Liver (tissue), 9 donors: ENCODE data around the gene UTP15. TPM values are rescaled to one million over a fixed set of nuclear protein-coding genes. Genes with fewer than 3 reads are reported as not detected.

ENCODE experiments used
- DNase-seq: peaks from one replicate; pipeline ENCODE4 v3.0.0-alpha.2; 2017; ENCODE audit warnings: low spot score
- H3K27ac ChIP-seq, 2 donors: one replicate each; pipeline ENCODE4 v1.7.0; 2013; ENCODE audit warnings: inconsistent platforms in 2 of 2, low read length in 2 of 2, control low read depth in 1 of 2, low read depth in 1 of 2, mild to moderate bottlenecking in 1 of 2
- H3K27me3 ChIP-seq, 4 donors: one replicate each; pipeline versions ENCODE4 v1.6.1 to v1.7.0; 2013; ENCODE audit warnings: low read length in 3 of 4, inconsistent platforms in 1 of 4, mild to moderate bottlenecking in 1 of 4, moderate library complexity in 1 of 4; ENCODE audit not compliant: control insufficient read depth in 4 of 4, insufficient read depth in 4 of 4
- H3K36me3 ChIP-seq, 4 donors: one replicate each; pipeline versions ENCODE4 v1.6.1 to v1.7.0; 2013; ENCODE audit warnings: low read length in 3 of 4, mild to moderate bottlenecking in 3 of 4, low read depth in 1 of 4, moderate library complexity in 1 of 4; ENCODE audit not compliant: control insufficient read depth in 4 of 4, insufficient read depth in 3 of 4
- H3K4me1 ChIP-seq, 4 donors: one replicate each; pipeline versions ENCODE4 v1.6.1 to v1.7.0; 2013; ENCODE audit warnings: low read length in 3 of 4, mild to moderate bottlenecking in 3 of 4, moderate library complexity in 1 of 4; ENCODE audit not compliant: control insufficient read depth in 4 of 4, insufficient read depth in 4 of 4
- H3K4me3 ChIP-seq, 3 donors: one replicate each; pipeline versions ENCODE4 v1.6.1 to v1.7.0; 2013; ENCODE audit warnings: low read length in 3 of 3, control low read depth in 1 of 3, low read depth in 1 of 3, mild to moderate bottlenecking in 1 of 3
- H3K9ac ChIP-seq, 2 donors: one replicate each; pipeline ENCODE4 v1.7.0; 2013; ENCODE audit warnings: low read length in 2 of 2, mild to moderate bottlenecking in 2 of 2, moderate library complexity in 2 of 2, control low read depth in 1 of 2, low read depth in 1 of 2
- H3K9me3 ChIP-seq, 4 donors: one replicate each; pipeline versions ENCODE4 v1.6.1 to v1.7.0; 2013; ENCODE audit warnings: low read length in 3 of 4; ENCODE audit not compliant: control insufficient read depth in 4 of 4
- ATF3 ChIP-seq: IDR thresholded peaks from 2 replicates; pipeline ENCODE4 v1.6.1; 2016; ENCODE audit warnings: antibody characterized with exemption
- CTCF ChIP-seq: fragments of 150-350 bp; IDR thresholded peaks from 2 replicates; pipeline ENCODE4 v1.5.1; 2017; ENCODE audit warnings: improper control_type of control experiment, low read depth, low read length; ENCODE audit not compliant: missing input control
- EGR1 ChIP-seq, 2 donors: IDR thresholded peaks; 2 replicates each; pipeline ENCODE4 v1.6.1; 2016 to 2018; ENCODE audit warnings: antibody characterized with exemption in 2 of 2, low read depth in 2 of 2
- FOXA1 ChIP-seq: IDR thresholded peaks from 2 replicates; pipeline ENCODE4 v1.6.1; 2016; ENCODE audit warnings: antibody characterized with exemption
- FOXA2 ChIP-seq: IDR thresholded peaks from 2 replicates; pipeline ENCODE4 v1.6.1; 2016; ENCODE audit warnings: antibody characterized with exemption
- GABPA ChIP-seq, 2 donors: IDR thresholded peaks in 1 of 2; conservative IDR thresholded peaks in 1 of 2; 2 replicates each; pipeline ENCODE4 v1.6.1; 2016; ENCODE audit warnings: antibody characterized with exemption in 2 of 2, mild to moderate bottlenecking in 1 of 2, moderate library complexity in 1 of 2
- HNF4A ChIP-seq, 2 donors: conservative IDR thresholded peaks; 2 replicates each; pipeline ENCODE4 v1.6.1; 2016; ENCODE audit warnings: antibody characterized with exemption in 2 of 2, mild to moderate bottlenecking in 2 of 2
- HNF4G ChIP-seq: IDR thresholded peaks from 2 replicates; pipeline ENCODE4 v1.6.1; 2016; ENCODE audit warnings: antibody characterized with exemption
- JUND ChIP-seq, 2 donors: IDR thresholded peaks; 2 replicates each; pipeline ENCODE4 v1.6.1; 2016; ENCODE audit warnings: antibody characterized with exemption in 2 of 2
- MAX ChIP-seq: IDR thresholded peaks from 2 replicates; pipeline ENCODE4 v1.6.1; 2016; ENCODE audit warnings: antibody characterized with exemption
- NR2F2 ChIP-seq: IDR thresholded peaks from 2 replicates; pipeline ENCODE4 v1.6.1; 2016; ENCODE audit warnings: antibody characterized with exemption
- RAD21 ChIP-seq, 2 donors: IDR thresholded peaks; 2 replicates each; pipeline ENCODE4 v1.6.1; 2016; ENCODE audit warnings: antibody characterized with exemption in 2 of 2, mild to moderate bottlenecking in 2 of 2
- REST ChIP-seq: IDR thresholded peaks from 2 replicates; pipeline ENCODE4 v1.6.1; 2016; ENCODE audit warnings: antibody characterized with exemption, mild to moderate bottlenecking
- RXRA ChIP-seq, 2 donors: IDR thresholded peaks; 2 replicates each; pipeline ENCODE4 v1.6.1; 2017 to 2018; ENCODE audit warnings: antibody characterized with exemption in 2 of 2, mild to moderate bottlenecking in 1 of 2
- SP1 ChIP-seq: IDR thresholded peaks from 2 replicates; pipeline ENCODE4 v1.6.1; 2018; ENCODE audit warnings: antibody characterized with exemption, mild to moderate bottlenecking
- TAF1 ChIP-seq: conservative IDR thresholded peaks from 2 replicates; pipeline ENCODE4 v1.6.1; 2016; ENCODE audit warnings: antibody characterized with exemption, mild to moderate bottlenecking
- YY1 ChIP-seq: IDR thresholded peaks from 2 replicates; pipeline ENCODE4 v1.6.1; 2016; ENCODE audit warnings: antibody characterized with exemption, mild to moderate bottlenecking
- WGBS: extraction: QIAGEN DNeasy Blood & Tissue Kit; methylation state at CpG from one replicate; pipeline ENCODE4 v1.1.7; 2013; 5-methylcytosine and 5-hydroxymethylcytosine counted together
- polyA plus RNA-seq, 2 donors: library from polyadenylated mRNA; stranded (reverse) in 1 of 2; unstranded in 1 of 2; fragments of 200-250 nt in 1 of 2; fragments of >200 nt in 1 of 2; fragmentation: Nextera tagmentation in 1 of 2; extraction: Ambion mirVana in 1 of 2; gene quantifications; one replicate each; pipeline versions ENCODE4 v1.2.1 to v1.2.3, GENCODE V29; 2013 to 2015
- total RNA-seq, 2 donors: library from RNA; depleted of rRNA; stranded (reverse); fragments of >200 nt; gene quantifications; one replicate each; pipeline ENCODE4 v1.2.3, GENCODE V29; 2014
- donor health status: healthy.
- donor health status: healthy.
- donor health status: healthy.
- donor health status: healthy.
- donor health status: healthy.

UTP15 gene
- total and polyA plus RNA-seq, 4 donors, result 3.5 to 18.1 (median 5.4) TPM

GRCh38 chr5:73540192-73540591, 25.4 kb upstream of the UTP15 start:
- Histone ChIP-seq H3K36me3 (no peaks in the 10 kb centered on the region), H3K4me1 (no peaks in the 10 kb centered on the region), H3K9ac (no peak overlapping the region), H3K4me3 (no peak overlapping the region), H3K9me3 (no peaks in the 10 kb centered on the region), H3K27me3 (peaks cover 0 to 4% (median 0%) of the 10 kb centered on the region in 4 donors), H3K27ac (no peak overlapping the region)
- WGBS, result 58% methylated on average over 3 of the region's 3 CpGs
- no peak for DNase-seq
- no peak for TF ChIP-seq REST
- TF ChIP-seq FOXA1, result no peak
- no peak for TF ChIP-seq YY1
- TF ChIP-seq NR2F2, result no peak
- no peak for TF ChIP-seq FOXA2
- no peak for TF ChIP-seq HNF4G
- no peak for TF ChIP-seq EGR1 (IDR thresholded peaks at IDR 0.05; ENCODE audit: low read depth in 2 of 2)
- TF ChIP-seq JUND (IDR thresholded peaks at IDR 0.05), result no peak
- TF ChIP-seq RAD21 (IDR thresholded peaks at IDR 0.05), result no peak
- no peak for TF ChIP-seq TAF1
- TF ChIP-seq HNF4A (conservative IDR thresholded peaks at IDR 0.05), result no peak
- TF ChIP-seq CTCF, result no peak
- TF ChIP-seq SP1, result no peak
- TF ChIP-seq MAX, result no peak
- TF ChIP-seq ATF3, result no peak
- TF ChIP-seq GABPA (IDR thresholded peaks at IDR 0.05 in 1 of 2, conservative IDR thresholded peaks at IDR 0.05 in 1 of 2), result no peak

GRCh38 chr5:73542020-73542419, 23.5 kb upstream of the UTP15 start:
- no peak overlapping the region for H3K27ac ChIP-seq

More at GRCh38 chr5:73542020-73542419, 23.5 kb upstream of the UTP15 start:
- 62% methylated on average over 4 of the region's 4 CpGs for WGBS
- no peaks in the 10 kb centered on the region for H3K4me1 ChIP-seq
- H3K9me3 ChIP-seq, result no peaks in the 10 kb centered on the region
- no peak for TF ChIP-seq FOXA2
- no peak for TF ChIP-seq RXRA (IDR thresholded peaks at IDR 0.05)
- TF ChIP-seq REST, result no peak
- TF ChIP-seq RAD21 (IDR thresholded peaks at IDR 0.05), result no peak
- no peak overlapping the region for H3K9ac ChIP-seq
- H3K27me3 ChIP-seq, result peaks cover 0 to 4% (median 0%) of the 10 kb centered on the region in 4 donors
- no peaks in the 10 kb centered on the region for H3K36me3 ChIP-seq
- no peak for DNase-seq
- no peak overlapping the region for H3K4me3 ChIP-seq
